Measurements from ENCODE around the gene PSAP.

- TF ChIP-seq CTCF (IDR thresholded peaks at IDR 0.05) (no peak), POLR2A (IDR thresholded peaks at IDR 0.05) (no peak)
Observed at GRCh38 chr10:71798308-71798624, 52.8 kb downstream of the PSAP start.

All from right lobe of liver (tissue), 4 donors.